Stimulated activated CD4-positive, alpha-beta T cell treated with anti-CD3 and anti-CD28 coated beads, Interleukin-2, amount 100 ng/mL, for 24 hours (primary cell): ENCODE measurements around the gene DNAJC27.
"Not testable (repeated sequence)": the region's sequence is repeated elsewhere in the genome, so short reads cannot be mapped to it uniquely, and the experiment has no call there.

Experiments used
- DNase-seq, 2 donors: peaks; one replicate each; pipeline ENCODE4 v3.0.0-alpha.2; 2020

DNAJC27 gene

DNA sequence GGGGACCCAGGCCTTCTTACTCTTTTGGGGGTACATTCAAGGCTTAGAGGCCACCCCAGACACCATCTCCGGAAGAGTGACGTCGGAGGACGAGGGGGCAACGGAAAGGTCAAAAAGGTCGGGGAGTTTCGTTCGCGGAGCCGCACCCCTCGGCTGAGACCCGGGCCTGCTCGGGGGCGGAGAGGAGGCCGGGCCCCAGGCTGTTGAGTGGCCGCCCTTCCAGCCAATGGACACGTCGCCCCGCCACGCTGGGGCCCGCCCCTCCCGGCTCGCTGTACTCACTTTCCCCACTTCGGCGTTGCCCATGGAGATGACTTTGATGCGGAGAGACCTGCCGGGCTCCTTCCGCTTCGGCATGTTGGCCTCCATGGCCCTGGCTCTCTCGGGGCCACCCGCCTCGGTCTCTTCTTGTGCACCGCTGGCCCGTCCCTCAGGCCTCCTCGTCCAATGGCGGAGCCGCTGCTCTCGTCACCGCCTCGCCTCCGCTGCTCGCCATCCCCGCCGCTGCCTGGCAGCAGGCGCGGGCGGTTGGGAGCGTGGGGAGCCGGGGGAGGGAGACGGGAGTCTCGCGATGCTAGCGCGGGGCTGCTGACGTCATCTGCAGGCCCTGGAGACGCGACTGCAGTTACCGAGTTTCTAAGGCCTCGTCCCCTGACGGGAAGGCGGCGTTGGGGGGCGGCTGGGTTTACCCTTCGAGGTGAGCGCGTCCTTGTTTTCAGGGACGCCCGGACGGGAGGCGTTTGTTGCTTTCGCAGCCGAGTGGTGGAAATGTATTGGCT, at the start of gene DNAJC27:
Gene DNAJC27 (minus strand): TSS at position 420 of the 779 bp plus-strand sequence. CDS start 51 bp downstream, at position 369.
- peak; percentile 97 to 98 for DNase-seq

DNA sequence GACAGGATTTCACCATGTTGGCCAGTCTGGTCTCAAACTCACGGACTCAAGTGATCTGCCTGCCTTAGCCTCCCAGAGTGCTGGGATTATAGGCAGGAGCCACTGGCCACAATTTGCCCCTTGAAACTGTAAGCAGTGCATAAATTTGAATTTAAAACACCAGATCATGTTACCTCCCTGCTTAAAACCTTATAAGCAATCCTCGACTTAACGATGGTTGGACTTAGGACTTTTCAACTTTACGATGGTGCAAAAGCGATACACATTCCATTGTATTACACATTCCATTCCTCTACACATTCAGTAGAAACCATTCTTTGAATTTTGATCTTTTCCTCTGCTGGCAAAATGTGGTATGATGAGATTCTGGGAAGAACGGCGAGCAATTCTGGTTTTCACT, 46.9 kb upstream of the DNAJC27 start:
- no peak for DNase-seq

DNA sequence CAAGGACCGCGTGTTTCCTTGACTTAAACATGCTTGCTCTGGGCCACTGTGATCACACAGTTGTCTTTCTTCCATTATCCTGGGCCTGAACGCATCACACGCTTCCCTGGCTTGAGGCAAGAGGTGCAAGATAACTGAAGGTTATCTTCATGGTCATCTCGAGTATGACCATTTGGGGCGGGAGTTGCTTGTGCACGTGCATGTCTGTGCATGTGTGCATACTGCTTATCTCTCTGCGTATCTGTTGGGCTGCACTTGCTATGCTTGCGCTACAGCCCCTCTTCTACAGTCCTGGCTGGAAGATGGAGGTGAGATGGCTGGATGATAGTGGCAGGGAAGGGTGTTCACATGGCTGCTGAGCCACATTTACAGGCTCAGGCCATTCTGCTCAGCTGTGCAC, 42.9 kb upstream of the DNAJC27 start:
- no peak for DNase-seq

DNA sequence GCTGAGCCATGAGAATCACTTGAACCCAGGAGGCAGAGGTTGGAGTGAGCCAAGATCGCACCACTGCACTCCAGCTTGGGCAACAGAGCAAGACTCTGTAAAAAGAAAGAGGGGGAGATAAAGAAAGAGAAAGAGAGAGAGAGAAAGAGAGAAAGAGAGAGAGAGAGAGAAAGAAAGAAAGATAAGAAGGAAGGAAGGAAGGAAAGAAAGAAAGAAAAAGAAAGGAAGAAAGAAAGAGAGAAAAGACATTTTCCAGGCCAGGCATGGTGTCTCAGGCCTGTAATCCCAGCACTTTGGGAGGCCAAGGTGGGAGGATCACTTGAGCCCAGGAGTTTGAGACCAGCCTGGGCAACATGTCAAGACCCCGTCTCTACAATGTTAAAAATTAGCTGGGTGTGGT, 39.6 kb upstream of the DNAJC27 start:
- not testable (repeated sequence) for DNase-seq

DNA sequence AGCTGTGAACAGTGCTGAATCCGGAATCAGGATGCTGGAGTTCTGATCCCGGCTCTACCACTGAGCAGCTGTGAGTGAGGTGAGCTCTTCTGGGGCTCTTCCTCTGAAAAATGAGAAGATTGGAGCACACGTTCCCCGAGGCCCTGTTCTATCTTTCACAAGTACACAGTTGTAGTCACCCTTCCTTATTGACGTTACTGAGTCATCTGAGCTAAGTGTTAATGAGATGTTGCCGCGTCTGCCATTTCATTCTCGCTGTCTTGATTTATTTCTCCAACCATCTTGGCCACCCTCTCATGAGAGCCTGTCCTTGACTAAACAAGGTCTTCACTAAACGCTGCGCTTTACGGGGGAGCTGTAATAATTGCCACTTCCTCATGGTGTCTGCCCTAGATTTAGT, 38.2 kb upstream of the DNAJC27 start:
- DNase-seq: no peak

DNA sequence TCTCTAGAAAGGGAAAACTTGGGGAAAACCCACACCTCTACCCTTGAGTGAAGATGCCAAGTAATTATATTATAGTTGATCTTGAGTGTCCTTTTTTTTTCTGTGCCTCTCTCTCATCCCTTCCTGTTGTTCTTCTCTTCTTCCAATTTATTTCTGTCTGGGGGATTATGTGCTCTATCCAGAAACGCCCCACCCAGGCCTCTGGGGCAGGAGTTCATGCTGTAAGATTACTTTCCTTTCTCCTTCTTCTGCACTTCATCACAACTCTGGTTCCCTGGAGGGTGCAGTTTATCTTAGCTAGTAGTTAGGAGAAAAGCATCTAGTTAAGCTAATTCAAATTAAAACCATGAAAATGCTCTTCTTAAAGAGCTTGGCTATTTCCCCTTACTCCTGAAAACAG, 30.3 kb upstream of the DNAJC27 start:
- DNase-seq: no peak

DNA sequence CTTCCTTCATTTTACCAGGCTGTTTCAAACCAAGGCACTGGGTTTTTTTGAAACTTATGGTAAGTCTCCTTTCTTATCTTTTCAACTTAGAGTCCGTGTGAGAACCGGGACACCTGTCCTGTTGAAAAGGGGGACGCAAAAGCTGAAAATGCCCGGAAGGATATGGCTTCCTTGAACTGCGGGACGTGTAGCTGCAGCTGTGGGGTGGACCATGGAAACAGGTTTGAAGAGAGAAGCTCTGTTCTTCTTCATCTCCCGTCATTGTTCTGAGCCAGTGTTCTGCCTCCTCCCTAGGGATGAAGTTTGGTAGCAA, 29.5 kb upstream of the DNAJC27 start:
- no peak for DNase-seq

DNA sequence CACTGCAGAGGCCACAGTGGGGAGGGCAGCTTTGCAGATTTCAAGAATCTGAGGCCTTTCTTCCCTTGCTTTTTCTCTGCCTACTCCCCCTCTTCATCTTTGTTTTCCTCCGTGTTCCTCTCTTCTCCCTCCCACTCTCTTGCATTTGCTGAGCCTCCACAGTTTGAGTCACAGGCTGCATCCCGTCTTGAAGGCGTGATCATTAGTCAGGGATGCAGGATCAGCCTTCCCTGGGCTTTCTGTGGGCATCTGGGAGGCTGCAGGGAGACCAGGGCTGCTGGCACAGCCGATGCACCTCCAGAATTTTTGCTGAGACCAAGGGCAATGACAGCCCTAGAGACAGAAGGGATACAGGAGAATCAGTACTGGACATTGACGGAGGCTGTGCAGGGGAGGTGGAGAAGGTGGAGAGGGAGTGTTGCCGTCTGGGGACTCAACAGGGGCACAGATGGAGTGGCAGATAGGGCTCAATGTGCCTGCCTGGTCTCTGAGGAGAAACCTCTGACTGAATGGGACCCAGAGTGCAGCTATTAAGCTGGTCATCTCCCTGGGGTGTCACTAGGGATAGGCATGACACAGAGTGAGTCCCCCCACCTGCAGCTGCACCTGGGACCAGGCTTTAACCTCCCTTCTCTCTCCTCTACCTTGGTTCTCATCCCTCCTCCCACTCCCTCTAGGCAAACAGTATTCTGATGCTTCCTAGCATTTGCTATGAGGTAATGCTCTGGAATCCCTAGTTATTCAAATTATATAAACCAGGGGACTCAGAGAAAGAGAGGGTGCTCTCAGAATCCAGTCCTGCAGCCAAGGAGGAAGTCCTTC, 29.0 kb upstream of the DNAJC27 start:
- no peak for DNase-seq

DNA sequence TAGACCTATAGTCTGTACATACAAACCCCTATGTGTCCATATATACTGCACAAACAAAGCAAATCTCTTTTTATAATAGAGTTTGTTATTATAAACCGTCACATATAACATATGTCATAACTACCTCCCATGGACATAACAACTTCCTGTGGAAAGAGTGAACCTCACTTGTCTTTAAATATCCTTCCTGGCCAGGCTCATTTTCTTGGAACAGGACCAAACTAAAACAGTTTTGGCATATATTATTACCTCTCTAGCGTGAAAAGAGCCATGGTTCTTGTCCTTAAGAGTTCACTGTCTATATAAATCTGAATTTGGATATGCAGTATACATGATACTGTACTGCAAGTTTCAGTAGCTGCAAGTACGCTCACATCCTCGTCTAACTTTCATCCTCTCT, 28.3 kb upstream of the DNAJC27 start:
- DNase-seq: no peak

DNA sequence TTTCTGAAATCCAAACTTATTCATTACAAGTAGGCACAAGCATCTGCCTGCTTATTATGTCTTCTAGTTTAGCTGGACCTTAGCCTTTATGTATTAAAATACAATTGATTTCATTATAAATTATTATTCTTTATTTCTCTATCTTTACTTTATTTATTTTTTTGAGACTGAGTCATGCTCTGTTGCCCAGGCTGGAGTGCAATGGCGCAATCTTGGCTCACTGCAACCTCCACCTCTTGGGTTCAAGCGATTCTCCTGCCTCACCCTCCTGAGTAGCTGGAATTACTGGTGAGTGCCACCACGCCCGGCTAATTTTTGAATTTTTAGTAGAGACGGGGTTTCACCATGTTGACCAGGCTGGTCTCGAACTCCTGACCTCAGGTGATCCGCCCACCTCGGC, 27.3 kb upstream of the DNAJC27 start:
- not testable (repeated sequence) for DNase-seq

DNA sequence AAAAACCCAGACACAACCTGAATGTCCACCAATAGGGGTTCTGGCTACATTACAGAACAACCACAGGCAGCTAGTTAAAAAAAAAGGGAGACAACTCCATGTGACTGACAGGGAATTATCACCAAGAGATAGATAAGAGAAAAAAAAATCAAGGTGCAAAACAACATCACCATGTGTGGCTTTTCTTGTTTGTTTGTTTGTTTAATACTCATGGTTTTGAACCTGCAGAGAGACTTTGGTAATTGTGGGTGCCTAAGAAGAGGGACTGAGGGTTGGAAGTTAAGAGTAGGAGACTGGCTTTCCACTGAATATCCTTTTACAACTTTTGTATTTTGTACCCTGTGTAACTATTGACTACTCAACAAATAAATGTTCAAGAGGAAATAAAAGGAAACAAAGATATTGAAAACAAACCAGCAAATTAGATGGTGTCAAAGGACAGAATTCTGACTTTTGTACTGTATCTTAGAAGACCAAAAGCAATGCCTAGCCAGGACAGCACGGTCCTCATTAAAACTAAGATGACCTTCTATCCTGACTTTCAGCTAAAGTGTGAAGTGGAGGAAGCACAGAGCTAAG, 22.5 kb upstream of the DNAJC27 start:
- DNase-seq: no peak

DNA sequence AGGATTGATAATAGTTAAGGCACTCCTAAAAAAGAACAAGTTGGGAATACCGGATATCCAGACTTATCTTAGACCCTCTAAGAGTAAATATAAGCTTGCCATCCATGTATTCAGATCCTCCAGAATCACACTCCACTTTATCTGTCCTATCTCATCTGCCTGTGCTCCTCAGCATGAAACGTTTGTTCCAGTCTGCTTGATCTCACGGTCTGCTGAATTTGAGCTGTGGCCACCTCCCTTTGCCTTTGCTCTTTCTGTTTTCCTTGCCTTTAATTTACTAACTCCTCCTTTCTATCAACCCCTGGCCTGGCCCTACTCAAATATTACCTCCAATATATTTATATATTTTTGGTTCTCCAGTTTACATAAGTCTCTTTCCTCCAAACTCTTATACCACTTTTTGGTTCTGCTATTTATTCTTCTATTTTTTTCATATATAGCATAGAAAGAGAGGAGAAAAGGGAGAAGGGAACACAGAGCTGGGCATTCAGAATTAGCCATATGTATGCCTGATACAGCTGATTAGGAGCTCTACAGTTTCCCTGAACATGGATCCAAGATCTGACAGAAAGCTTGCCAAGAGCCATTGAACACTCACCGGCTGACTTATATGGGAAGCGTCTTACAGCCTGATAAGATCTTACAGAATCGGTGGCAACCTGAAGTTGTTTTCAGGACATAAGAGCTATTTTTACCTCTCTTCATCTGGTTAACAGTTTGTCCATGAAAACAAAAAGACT, 21.8 kb upstream of the DNAJC27 start:
- DNase-seq: no peak

DNA sequence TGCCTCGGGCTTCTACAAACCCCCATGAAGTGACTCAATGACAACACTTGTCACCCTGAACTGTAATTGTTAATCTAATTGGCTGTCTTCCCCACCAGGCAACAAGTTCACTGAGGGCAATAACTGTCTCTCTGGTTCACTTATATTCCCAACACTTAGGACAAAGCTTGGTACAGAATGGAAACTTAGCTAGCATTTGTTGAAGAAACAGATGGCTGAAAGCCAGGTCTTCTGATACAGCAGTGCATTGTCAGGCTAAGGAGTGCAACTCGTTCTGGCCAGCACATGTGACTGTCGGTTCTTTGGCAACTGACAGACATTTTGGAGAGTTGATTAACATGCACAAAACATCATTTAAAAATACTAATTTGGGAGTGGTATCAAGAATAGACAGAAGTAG, 14.6 kb upstream of the DNAJC27 start:
- DNase-seq: no peak

DNA sequence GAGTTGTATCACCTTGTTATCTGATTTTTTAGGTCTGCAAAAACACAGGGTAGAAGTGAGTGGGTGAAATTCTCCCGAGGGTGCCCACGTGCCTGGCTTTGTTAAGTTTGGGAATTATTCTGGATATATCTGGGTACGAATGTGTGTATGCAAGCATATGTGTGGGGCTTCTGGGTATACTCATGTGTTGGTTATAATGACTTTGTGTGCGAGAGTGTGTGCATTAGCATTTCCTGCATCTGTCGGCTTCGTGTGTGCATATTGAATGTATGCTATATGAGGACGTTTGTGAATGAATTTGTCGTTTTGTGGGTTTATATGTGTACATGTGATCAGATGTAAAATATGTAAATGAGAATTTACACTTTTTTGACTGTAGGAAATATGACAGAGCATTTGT, 13.8 kb upstream of the DNAJC27 start:
- DNase-seq: no peak

DNA sequence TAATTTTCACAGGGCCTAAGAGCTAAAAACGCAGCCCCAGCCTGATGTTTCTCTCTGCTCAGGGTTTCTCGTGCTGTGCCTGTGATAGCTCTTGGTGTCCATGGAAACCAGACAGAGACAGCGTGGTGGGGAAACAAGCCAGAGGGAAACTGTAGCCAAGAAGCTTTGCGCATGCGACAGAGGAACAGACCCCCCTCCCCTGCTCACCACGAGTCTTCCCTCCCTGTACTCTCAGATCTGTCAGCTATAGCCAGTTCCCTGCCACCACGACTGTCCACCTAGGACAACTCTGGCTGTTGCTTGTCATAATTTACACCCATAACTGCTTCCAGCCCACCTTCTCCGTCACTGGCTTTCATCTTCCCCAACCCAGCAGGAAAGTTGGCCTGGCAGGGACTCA, 13.2 kb upstream of the DNAJC27 start:
- no peak for DNase-seq

DNA sequence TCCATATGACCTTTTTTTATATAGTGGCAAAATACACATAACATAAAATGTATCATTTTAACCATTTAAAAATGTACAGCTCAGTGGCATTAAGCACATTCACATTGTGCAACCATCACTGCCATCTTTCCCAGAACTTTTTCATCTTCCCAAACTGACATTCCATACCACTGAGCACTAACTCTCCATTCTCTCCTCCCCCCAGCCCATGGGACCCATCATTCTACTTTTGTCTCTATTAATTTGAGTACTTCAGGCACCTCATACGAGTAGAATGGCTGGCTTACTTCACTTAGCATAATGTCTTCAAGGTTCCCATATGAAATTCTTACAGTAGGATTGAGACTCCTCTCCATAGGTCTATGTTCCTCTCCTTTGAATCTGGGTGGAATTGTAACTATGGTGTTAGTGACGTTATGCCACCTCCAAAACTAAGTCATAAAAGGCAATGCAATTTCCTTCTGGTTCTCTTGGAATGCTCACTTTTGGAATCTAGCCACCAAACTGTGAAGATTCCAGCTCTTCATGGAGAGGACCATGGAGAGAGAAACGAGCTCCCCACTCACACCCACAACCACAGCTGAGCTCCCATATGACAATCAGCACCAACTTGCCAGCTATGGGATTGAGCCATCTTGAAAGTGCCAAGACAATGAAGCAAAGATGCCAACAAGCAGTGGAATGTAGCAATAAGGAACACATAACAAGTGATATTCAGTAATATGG, 9.8 kb upstream of the DNAJC27 start:
- DNase-seq: no peak

DNA sequence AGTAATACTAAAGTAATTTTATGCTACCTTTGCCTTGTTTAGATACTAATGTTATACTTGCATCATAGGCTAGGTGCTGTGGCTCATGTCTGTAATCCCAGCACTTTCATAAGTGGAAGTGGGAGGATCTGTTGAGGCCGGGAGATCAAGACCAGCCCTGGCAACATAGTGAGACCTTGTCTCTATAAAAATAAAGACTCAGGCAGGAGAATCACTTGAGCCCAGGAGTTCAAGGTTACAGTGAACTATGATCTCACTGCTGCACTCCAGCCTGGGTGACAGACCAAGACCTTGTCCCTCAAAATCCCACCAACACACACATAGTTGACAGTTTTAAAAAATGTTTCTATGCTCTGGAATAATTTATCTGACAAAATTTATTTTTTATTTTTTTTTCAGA, 6.9 kb upstream of the DNAJC27 start:
- DNase-seq: no peak

DNA sequence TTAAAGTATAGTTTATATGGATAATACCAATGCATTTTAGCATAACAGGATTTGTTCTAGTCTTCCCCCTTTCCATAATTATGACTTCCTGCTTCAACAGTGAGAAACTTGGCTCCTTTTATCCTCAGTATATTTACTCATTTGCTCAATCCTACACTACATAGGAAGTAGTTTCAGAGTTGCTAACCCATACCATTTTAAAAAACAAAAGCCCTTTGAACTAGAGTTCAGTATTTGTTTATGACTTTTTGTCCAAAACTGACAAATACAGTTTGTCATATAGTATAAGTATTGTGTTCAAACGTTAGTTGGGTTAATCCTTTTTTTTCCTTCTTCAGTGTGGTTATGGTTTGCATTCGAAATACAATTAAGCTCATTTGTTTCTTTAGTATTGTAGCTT, 5.9 kb upstream of the DNAJC27 start:
- DNase-seq: no peak

DNA sequence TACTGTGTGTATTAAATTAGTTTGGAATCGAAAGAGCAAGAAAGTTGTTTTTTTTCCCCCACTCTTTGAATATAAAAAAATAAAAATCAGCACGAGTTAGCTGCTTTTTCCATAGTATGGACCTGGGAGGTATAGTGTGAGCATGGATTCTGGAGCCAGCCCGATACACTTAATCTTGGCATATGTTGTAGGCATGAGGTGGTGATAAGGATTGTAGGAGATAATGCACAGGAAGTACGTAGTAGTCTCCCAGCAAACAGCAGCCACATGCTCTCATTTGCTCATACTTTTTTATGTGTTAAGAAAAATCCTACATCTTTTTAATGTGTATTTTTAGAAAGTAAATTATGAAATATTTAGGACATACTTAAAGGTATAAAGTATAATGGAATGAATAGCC, 2.1 kb upstream of the DNAJC27 start:
- no peak for DNase-seq

DNA sequence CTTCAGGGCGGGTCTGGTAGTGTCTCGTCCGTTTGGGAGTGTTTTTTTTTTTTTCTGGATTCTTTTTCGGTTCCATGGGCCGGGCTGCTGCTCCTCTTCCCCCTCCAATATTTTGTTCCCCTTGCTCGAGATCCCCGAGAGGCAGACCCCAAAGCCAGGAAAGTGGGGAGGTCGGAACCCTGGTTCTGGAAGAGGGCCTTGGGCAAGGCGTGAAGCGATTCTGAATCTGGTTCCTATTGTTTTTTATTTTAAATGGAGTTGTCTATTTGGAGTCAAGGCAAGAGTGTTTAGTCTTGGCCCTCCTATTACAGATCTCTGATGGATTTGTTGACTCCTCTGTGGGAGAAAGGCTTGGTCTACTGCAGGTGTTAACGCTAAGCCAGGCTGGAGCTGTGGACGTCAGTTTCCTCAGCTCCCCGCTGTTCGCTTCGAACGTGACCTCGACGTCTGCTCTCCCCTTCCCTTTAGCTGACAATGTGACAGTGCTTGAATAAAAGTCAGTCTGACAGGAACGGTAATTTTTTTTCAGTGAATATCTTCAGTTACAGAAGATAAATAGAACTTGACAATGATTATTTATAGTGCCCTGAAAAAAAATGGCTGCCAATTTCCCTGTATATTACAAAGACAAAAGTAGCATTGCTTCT, 683 bp upstream of the DNAJC27 start:
- DNase-seq: peak; percentile 40 to 42

DNA sequence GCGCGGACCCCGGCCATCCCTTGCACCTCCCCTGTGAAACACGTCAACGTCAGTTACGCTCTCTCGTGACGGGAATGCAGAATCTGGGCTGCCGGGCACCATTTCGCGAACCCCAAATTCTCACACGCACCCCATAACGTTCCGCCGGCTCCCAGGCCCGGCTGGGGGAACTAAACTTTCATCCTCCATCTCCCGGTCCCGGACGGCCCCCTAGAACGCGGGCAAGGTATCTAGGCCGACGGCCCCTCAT, 544 bp downstream of the DNAJC27 start:
- DNase-seq: peak in 1 of 2 donors; percentile 46

DNA sequence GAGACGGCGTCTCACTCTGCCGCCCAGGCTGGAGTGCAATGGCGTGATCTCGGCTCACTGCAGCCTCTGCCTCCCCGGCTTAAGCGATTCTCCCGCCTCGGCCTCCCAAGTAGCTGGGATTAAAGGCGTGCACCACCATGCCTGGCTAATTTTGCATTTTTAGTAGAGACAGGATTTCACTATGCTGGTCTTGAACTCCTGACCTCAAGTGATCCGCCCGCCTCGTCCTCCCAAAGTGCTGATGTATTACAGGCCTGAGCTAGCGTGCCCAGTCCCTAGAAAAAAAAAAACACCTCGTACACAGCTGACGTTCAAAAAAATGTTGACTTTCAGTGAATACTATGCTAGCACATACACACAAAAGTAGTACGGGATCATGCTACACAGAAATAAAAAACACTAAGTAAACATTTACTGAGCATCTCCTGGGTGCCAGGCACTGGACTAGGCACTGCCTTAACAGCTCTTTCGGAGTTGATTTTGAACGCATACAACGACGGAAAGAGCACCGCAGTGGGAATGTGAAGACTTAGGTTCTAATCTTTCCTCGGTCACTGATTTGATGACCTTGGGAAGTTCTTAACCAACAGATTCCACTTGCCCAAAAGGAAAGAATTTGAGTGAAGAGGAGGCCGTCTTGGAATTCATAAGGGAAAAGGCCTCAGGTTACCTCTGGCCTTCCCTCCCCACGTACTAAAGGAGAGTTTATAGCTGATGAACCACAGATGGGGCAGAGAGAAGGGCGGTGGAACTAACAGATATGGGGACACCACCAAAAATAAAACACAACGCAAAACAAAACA, 1.1 kb downstream of the DNAJC27 start:
- no peak for DNase-seq
